GM23338 (cell line): ENCODE measurements around the gene HLA-DOA. TPM values are rescaled to one million over a fixed set of nuclear protein-coding genes. Genes with fewer than 3 reads are reported as not detected.

Source experiments
- ATAC-seq: fragments of 200-7000 bp; cut with Tn5 transposase; 3 replicates; pipeline ENCODE4 v1.9.1; 2020
- DNase-seq: peaks from one replicate; pipeline ENCODE4 v3.0.0-alpha.2; 2015; ENCODE audit warnings: low spot score
- H2AFZ ChIP-seq: fragments of 200-600 bp; sonication (generic); 2 replicates; pipeline ENCODE4 v1.8.0; 2016; ENCODE audit warnings: antibody characterized with exemption, mild to moderate bottlenecking, moderate library complexity
- H3F3A ChIP-seq: fragments of 200-600 bp; sonication (generic); replicated peaks from 2 replicates; pipeline ENCODE4 v1.8.0; 2017; ENCODE audit warnings: antibody characterized with exemption, mixed run types, low read depth
- H3K27ac ChIP-seq: fragments of 200-600 bp; sonication (generic); 2 replicates; pipeline ENCODE4 v1.6.1; 2016; ENCODE audit warnings: low read depth
- H3K27me3 ChIP-seq: fragments of 200-600 bp; sonication (generic); 2 replicates; pipeline ENCODE4 v1.8.0; 2016; ENCODE audit warnings: mild to moderate bottlenecking, mixed run types, moderate library complexity; ENCODE audit not compliant: insufficient read depth
- H3K36me3 ChIP-seq: fragments of 200-600 bp; sonication (generic); 2 replicates; pipeline ENCODE4 v1.8.0; 2016; ENCODE audit warnings: mild to moderate bottlenecking; ENCODE audit not compliant: insufficient read depth
- H3K4me1 ChIP-seq: fragments of 200-600 bp; sonication (generic); 2 replicates; pipeline ENCODE4 v1.8.0; 2016; ENCODE audit warnings: mild to moderate bottlenecking, moderate library complexity; ENCODE audit not compliant: insufficient read depth
- H3K4me2 ChIP-seq: fragments of 200-600 bp; sonication (generic); 2 replicates; pipeline ENCODE4 v1.7.1; 2017; ENCODE audit warnings: mixed run types
- H3K4me3 ChIP-seq: fragments of 200-600 bp; sonication (generic); 2 replicates; pipeline ENCODE4 v1.6.1; 2016; ENCODE audit warnings: mixed run types
- H3K79me2 ChIP-seq: fragments of 200-600 bp; sonication (generic); replicated peaks from 2 replicates; pipeline ENCODE4 v1.8.0; 2017; ENCODE audit warnings: mild to moderate bottlenecking; ENCODE audit not compliant: insufficient read depth
- H3K9me2 ChIP-seq: fragments of 200-600 bp; sonication (generic); 2 replicates; pipeline ENCODE4 v1.8.0; 2017; ENCODE audit not compliant: insufficient read depth
- H4K20me1 ChIP-seq: fragments of 200-600 bp; sonication (generic); replicated peaks from 2 replicates; pipeline ENCODE4 v1.8.0; 2017; ENCODE audit warnings: mild to moderate bottlenecking; ENCODE audit not compliant: insufficient read depth
- H3K27ac Mint-ChIP-seq: 2 replicates; pipeline ENCODE4 v1.8.0; 2020; ENCODE audit warnings: inconsistent platforms, mild to moderate bottlenecking, moderate library complexity, mixed read lengths
- H3K27me3 Mint-ChIP-seq: 3 replicates; pipeline ENCODE4 v1.8.0; 2022; ENCODE audit warnings: low read depth, mild to moderate bottlenecking, moderate library complexity, mixed read lengths, inconsistent platforms; ENCODE audit not compliant: insufficient read depth, poor library complexity
- H3K36me3 Mint-ChIP-seq: 3 replicates; pipeline ENCODE4 v1.8.0; 2021; ENCODE audit warnings: low read depth, mild to moderate bottlenecking, inconsistent platforms, moderate library complexity, mixed read lengths
- H3K4me1 Mint-ChIP-seq: 3 replicates; pipeline ENCODE4 v1.8.0; 2020; ENCODE audit warnings: mild to moderate bottlenecking, inconsistent platforms, mixed read lengths
- H3K4me3 Mint-ChIP-seq: 3 replicates; pipeline ENCODE4 v1.8.0; 2021; ENCODE audit warnings: moderate library complexity, mild to moderate bottlenecking, inconsistent platforms, mixed read lengths
- H3K9me3 Mint-ChIP-seq: 3 replicates; pipeline ENCODE4 v1.8.0; 2020; ENCODE audit warnings: moderate library complexity, mild to moderate bottlenecking, inconsistent platforms, mixed read lengths
- EZH2phosphoT487 ChIP-seq: fragments of 200-600 bp; sonication (generic); IDR thresholded peaks from one replicate; pipeline ENCODE4 v1.8.1; 2018; ENCODE audit warnings: antibody characterized with exemption; ENCODE audit not compliant: unreplicated experiment
- JUNB ChIP-seq: IDR thresholded peaks from one replicate; pipeline ENCODE4 v1.6.1; 2016; ENCODE audit warnings: antibody characterized with exemption; ENCODE audit not compliant: unreplicated experiment
- NANOG ChIP-seq: IDR thresholded peaks from 2 replicates; pipeline ENCODE4 v1.6.1; 2016; ENCODE audit warnings: antibody characterized with exemption, borderline replicate concordance
- REST ChIP-seq: IDR thresholded peaks from one replicate; pipeline ENCODE4 v1.6.1; 2018; ENCODE audit warnings: antibody characterized with exemption; ENCODE audit not compliant: unreplicated experiment
- STAT1 ChIP-seq: IDR thresholded peaks from one replicate; pipeline ENCODE4 v1.6.1; 2016; ENCODE audit warnings: antibody characterized with exemption; ENCODE audit not compliant: unreplicated experiment
- ZNF114 ChIP-seq: fragments of 250-450 bp; sonication (Bioruptor Pico); IDR thresholded peaks from 2 replicates; pipeline ENCODE4 v1.5.0; 2020; ENCODE audit warnings: mild to moderate bottlenecking, moderate library complexity
- ZNF331 ChIP-seq: fragments of 250-450 bp; sonication (Bioruptor Pico); IDR thresholded peaks from 2 replicates; pipeline ENCODE4 v1.5.0; 2020; ENCODE audit warnings: low read depth, mild to moderate bottlenecking, moderate library complexity
- polyA plus RNA-seq: library from polyadenylated mRNA; unstranded; fragments of >200 nt; fragmentation: Nextera tagmentation; extraction: Ambion mirVana; gene quantifications from 2 replicates; pipeline ENCODE4 v1.2.1, GENCODE V29; 2016
- total RNA-seq: library from RNA; depleted of rRNA; stranded (reverse); fragments of >200 nt; shearing (Covaris generic); gene quantifications from 2 replicates; pipeline ENCODE4 v1.2.3, GENCODE V29; 2014

HLA-DOA gene
- total and polyA plus RNA-seq, 2 experiments from 2014 or later: 4.8 to 30.5 TPM

GRCh38 chr6:33034554-33034953 is 25.2 kb upstream of the HLA-DOA start:
- DNase-seq (no peak), ATAC-seq (no peak)
- H3K4me3 Mint-ChIP-seq: no peak overlapping the region
- Histone ChIP-seq H3K36me3 (no peaks in the 10 kb centered on the region), H3K27me3 (no peaks in the 10 kb centered on the region), H3K9me2 (no peaks in the 10 kb centered on the region), H3K4me2 (no peak overlapping the region), H4K20me1 (no peaks in the 10 kb centered on the region), H3K4me1 (no peaks in the 10 kb centered on the region), H2AFZ (no peak overlapping the region), H3F3A (no peaks in the 10 kb centered on the region), H3K4me3 (no peak overlapping the region), H3K27ac (no peak overlapping the region), H3K79me2 (no peaks in the 10 kb centered on the region)
- peaks cover 4% of the 10 kb centered on the region for H3K27me3 Mint-ChIP-seq
- H3K36me3 Mint-ChIP-seq: no peaks in the 10 kb centered on the region
- peaks cover 7% of the 10 kb centered on the region for H3K4me1 Mint-ChIP-seq
- no peak overlapping the region for H3K27ac Mint-ChIP-seq
- no peaks in the 10 kb centered on the region; the same call in 2 of the 3 replicates for H3K9me3 Mint-ChIP-seq
- no peak for TF ChIP-seq ZNF331
- no peak for TF ChIP-seq EZH2phosphoT487
- TF ChIP-seq ZNF114 (CRISPR knock-in tag): no peak
- TF ChIP-seq JUNB: no peak
- no peak for TF ChIP-seq NANOG
- no peak for TF ChIP-seq STAT1
- no peak for TF ChIP-seq REST

- Histone ChIP-seq H3K27ac (no peak overlapping the region), H3K4me1 (no peaks in the 10 kb centered on the region), H3K27me3 (no peaks in the 10 kb centered on the region), H3K36me3 (no peaks in the 10 kb centered on the region), H4K20me1 (no peaks in the 10 kb centered on the region), H3K9me2 (no peaks in the 10 kb centered on the region), H3K79me2 (no peaks in the 10 kb centered on the region), H3F3A (no peaks in the 10 kb centered on the region), H2AFZ (peak overlapping the region; percentile 61; the same call in 1 of the 2 replicates), H3K4me3 (no peak overlapping the region), H3K4me2 (no peak overlapping the region)
- Mint-ChIP-seq H3K4me1 (peaks cover 12% of the 10 kb centered on the region), H3K36me3 (no peaks in the 10 kb centered on the region), H3K27me3 (peaks cover 8% of the 10 kb centered on the region), H3K27ac (no peak overlapping the region), H3K4me3 (no peak overlapping the region), H3K9me3 (no peaks in the 10 kb centered on the region; the same call in 2 of the 3 replicates)
- TF ChIP-seq JUNB: no peak
- TF ChIP-seq REST: no peak
- no peak for TF ChIP-seq ZNF114 (CRISPR knock-in tag)
- ATAC-seq: no peak
- DNase-seq: no peak
Measured at GRCh38 chr6:33030245-33030644, 20.9 kb upstream of the HLA-DOA start.
